ENCODE measurements around the gene TMEM30B. TPM values are rescaled to one million over a fixed set of nuclear protein-coding genes. Genes with fewer than 3 reads are reported as not detected.

TMEM30B gene
- total RNA-seq, 4 donors from 2014 or later = 32.7 to 42.0 (median 36.8) TPM

DNA sequence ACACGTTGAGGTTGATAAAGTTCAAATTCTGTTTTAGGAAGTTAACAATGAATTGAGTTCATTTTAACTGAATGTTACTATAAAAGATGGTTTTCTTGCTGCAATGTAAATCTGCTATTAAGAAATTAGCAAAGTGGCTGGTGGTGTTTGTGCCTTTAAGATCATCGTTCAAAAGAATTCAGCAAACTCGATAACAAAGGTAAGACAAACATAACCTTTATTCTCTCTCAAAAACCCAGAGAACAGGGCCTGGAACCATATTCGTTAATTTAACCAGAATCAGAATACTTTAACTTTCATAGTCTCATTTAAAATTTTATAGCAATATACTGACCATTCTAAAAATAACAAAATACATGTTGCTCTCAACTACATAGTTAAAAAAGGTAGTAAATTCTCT is 3.4 kb downstream of the TMEM30B start:
- no peaks in the 10 kb centered on the region for H3K9me3 ChIP-seq
- no peak overlapping the region for H3K27ac ChIP-seq
- no peak overlapping the region for H3K4me3 ChIP-seq
- TF ChIP-seq, protein P1, sequence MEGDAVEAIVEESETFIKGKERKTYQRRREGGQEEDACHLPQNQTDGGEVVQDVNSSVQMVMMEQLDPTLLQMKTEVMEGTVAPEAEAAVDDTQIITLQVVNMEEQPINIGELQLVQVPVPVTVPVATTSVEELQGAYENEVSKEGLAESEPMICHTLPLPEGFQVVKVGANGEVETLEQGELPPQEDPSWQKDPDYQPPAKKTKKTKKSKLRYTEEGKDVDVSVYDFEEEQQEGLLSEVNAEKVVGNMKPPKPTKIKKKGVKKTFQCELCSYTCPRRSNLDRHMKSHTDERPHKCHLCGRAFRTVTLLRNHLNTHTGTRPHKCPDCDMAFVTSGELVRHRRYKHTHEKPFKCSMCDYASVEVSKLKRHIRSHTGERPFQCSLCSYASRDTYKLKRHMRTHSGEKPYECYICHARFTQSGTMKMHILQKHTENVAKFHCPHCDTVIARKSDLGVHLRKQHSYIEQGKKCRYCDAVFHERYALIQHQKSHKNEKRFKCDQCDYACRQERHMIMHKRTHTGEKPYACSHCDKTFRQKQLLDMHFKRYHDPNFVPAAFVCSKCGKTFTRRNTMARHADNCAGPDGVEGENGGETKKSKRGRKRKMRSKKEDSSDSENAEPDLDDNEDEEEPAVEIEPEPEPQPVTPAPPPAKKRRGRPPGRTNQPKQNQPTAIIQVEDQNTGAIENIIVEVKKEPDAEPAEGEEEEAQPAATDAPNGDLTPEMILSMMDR (IDR thresholded peaks at IDR 0.05) = no peak
- TF ChIP-seq POLR2AphosphoS5 (IDR thresholded peaks at IDR 0.05) (no peak), EP300 (IDR thresholded peaks at IDR 0.05) (no peak), POLR2A (IDR thresholded peaks at IDR 0.05) (no peak)
- H3K27me3 ChIP-seq = no peaks in the 10 kb centered on the region
- WGBS = 74% methylated on average over 4 of the region's 4 CpGs
- peaks cover 36% of the 10 kb centered on the region for H3K4me1 ChIP-seq
- no peak for DNase-seq (ENCODE audit: low spot score in 2 of 2)
- no peaks in the 10 kb centered on the region for H3K36me3 ChIP-seq

- no peak overlapping the region for H3K27ac ChIP-seq
- WGBS = 58% methylated on average over 1 of the region's 1 CpG
- no peaks in the 10 kb centered on the region for H3K27me3 ChIP-seq
- H3K4me3 ChIP-seq = no peak overlapping the region
- no peaks in the 10 kb centered on the region for H3K9me3 ChIP-seq
- no peak for DNase-seq (ENCODE audit: low spot score in 2 of 2)
- H3K36me3 ChIP-seq = no peaks in the 10 kb centered on the region
- peaks cover 36% of the 10 kb centered on the region for H3K4me1 ChIP-seq
- no peak for TF ChIP-seq EP300 (IDR thresholded peaks at IDR 0.05)
- TF ChIP-seq, protein P1 (IDR thresholded peaks at IDR 0.05) = no peak
- TF ChIP-seq POLR2AphosphoS5 (IDR thresholded peaks at IDR 0.05) = no peak
- no peak for TF ChIP-seq POLR2A (IDR thresholded peaks at IDR 0.05)
Observed at GRCh38 chr14:61277232-61277631, 3.9 kb downstream of the TMEM30B start.

DNA sequence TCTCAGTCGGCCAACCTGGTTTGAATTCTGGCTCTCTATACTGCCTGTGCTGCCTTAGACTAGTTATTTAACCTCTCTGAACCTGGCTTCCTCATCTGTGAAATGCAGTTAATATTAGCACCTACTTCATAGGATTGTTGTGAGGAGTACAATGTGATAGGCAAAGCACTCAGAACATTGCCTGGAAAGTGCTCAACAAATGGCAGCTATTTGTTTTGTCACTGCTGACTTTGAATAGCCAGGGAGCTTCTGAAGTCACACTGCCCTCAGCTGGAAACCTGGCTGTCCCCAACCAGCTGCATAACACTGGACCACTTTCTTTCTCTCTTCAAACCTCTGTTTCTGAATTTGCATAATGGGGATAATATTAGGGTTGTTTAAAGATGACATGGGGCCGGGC is 9.6 kb downstream of the TMEM30B start:
- no peak for DNase-seq (ENCODE audit: low spot score in 2 of 2)
- TF ChIP-seq POLR2A (IDR thresholded peaks at IDR 0.05) = no peak
- no peak for TF ChIP-seq POLR2AphosphoS5 (IDR thresholded peaks at IDR 0.05)
- TF ChIP-seq EP300 (IDR thresholded peaks at IDR 0.05) = no peak
- TF ChIP-seq, protein P1 (IDR thresholded peaks at IDR 0.05) = no peak
- H3K4me3 ChIP-seq = no peak overlapping the region
- peaks cover 12% of the 10 kb centered on the region for H3K4me1 ChIP-seq
- peaks cover 6% of the 10 kb centered on the region for H3K27me3 ChIP-seq
- H3K36me3 ChIP-seq = no peaks in the 10 kb centered on the region
- H3K27ac ChIP-seq = no peak overlapping the region
- WGBS = 91% methylated on average over 2 of the region's 2 CpGs
- H3K9me3 ChIP-seq = no peaks in the 10 kb centered on the region

GRCh38 chr14:61270714-61271113 is 10.4 kb downstream of the TMEM30B start:
- Histone ChIP-seq H3K4me1 (peaks cover 12% of the 10 kb centered on the region), H3K4me3 (no peak overlapping the region), H3K27me3 (peaks cover 6% of the 10 kb centered on the region), H3K27ac (no peak overlapping the region), H3K9me3 (no peaks in the 10 kb centered on the region), H3K36me3 (no peaks in the 10 kb centered on the region)
- TF ChIP-seq, protein P1 (IDR thresholded peaks at IDR 0.05) = no peak
- TF ChIP-seq POLR2AphosphoS5 (IDR thresholded peaks at IDR 0.05) (no peak), EP300 (IDR thresholded peaks at IDR 0.05) (no peak), POLR2A (IDR thresholded peaks at IDR 0.05) (no peak)
- WGBS = 67% methylated on average over 4 of the region's 4 CpGs
- no peak for DNase-seq (ENCODE audit: low spot score in 2 of 2)

GRCh38 chr14:61269321-61270083 is 11.6 kb downstream of the TMEM30B start:
- DNase-seq (ENCODE audit: low spot score in 2 of 2) = peak; percentile 84 to 85
- Histone ChIP-seq H3K9me3 (no peaks in the 10 kb centered on the region), H3K36me3 (no peaks in the 10 kb centered on the region), H3K27ac (no peak overlapping the region), H3K27me3 (peaks cover 6% of the 10 kb centered on the region), H3K4me1 (peaks cover 12% of the 10 kb centered on the region), H3K4me3 (peak overlapping the region; percentile 42)
- 4% methylated on average over 21 of the region's 21 CpGs for WGBS
- TF ChIP-seq EP300 (IDR thresholded peaks at IDR 0.05) (no peak), POLR2A (IDR thresholded peaks at IDR 0.05) (no peak)
- TF ChIP-seq, protein P1 (IDR thresholded peaks at IDR 0.05) = peak; percentile 66 to 68

Measured in suprapubic skin (tissue), 4 donors.